NCI-H2081 (cell line): ENCODE data around the gene GSTCD.
"Not testable (repeated sequence)": the region's sequence is repeated elsewhere in the genome, so short reads cannot be mapped to it uniquely, and the experiment has no call there.

Experiments
- DNase-seq, 2 experiments: peaks; one replicate each; lab custom pipeline; 2025; lab: John Stamatoyannopoulos, UW

Gene GSTCD

GRCh38 chr4:105805501-105806120 is 97.0 kb downstream of the GSTCD start:
- DNase-seq = no peak

DNA sequence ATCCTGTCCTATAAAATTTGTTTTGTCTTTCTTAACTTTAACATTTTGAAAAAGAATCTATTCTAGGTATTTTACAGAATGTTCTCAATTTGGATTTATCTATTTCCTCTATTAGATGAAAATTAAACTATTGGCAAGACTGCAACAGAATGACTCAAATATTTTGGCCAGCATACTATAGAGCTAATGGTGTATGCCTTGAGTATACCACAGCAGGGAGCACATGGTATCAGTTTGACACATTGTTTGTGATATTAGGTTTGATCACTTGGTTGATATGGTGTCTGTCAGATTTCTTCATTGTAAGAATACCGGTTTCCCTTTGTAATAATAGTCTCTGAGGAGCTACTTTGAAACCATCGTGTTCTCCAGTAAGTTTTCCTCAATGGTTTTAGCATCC is 98.9 kb downstream of the GSTCD start:
- no peak for DNase-seq

DNA sequence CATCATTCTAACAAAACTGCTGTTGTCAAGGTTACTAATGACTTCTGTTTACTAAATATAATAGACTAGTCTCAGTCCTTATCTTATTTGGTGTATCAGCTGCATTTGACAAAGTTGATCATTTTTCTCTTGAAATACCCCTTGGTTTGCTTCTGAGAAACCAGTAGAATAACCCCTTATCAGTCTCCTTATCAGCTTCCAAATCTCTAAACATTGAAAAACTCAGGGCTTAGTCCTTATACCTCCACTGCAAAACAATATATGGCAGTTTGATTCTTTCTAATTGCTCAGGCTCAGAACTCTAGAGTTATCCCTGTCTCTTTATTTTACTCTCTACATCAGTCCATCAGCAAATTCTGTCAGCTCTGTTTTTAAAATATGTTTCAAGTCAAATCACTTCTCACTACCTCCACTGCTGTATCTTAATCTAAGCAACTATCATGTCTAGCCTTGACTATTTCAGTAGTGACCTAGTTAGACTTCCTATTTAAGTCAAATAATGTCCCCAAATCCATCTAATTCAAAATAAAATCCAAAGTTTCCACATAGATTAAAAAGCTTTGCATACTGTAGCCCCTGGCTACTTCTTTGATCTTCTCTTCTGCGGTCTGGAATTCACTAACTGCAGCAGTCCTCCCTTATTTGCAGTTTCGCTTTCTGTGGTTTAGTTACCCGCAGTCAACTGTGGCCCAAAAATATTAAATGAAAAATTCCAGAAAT is 99.6 kb downstream of the GSTCD start:
- DNase-seq = no peak

GRCh38 chr4:105808750-105809041 is 100.1 kb downstream of the GSTCD start:
- DNase-seq = no peak

- DNase-seq = no peak
Measured at GRCh38 chr4:105815701-105816100, 107.1 kb downstream of the GSTCD start.

DNA sequence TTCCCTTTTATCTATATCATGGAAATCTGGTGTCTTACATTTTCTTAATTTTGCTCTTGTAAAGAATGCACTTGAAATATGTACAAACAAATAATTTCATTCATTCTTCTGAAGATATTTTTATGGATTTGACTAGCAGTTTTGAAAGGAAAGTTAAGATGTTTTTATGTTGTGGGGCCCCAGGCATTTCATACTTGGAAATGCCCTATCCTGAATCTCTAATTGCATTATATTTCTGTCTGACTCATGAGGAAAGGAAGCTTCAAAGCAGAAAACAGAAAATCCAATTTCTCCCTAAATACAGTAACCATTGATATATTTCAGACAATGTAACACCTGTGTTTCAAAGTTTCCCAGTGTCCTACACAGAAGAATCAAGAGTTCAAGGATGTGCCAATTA is 113.5 kb downstream of the GSTCD start:
- no peak for DNase-seq

DNA sequence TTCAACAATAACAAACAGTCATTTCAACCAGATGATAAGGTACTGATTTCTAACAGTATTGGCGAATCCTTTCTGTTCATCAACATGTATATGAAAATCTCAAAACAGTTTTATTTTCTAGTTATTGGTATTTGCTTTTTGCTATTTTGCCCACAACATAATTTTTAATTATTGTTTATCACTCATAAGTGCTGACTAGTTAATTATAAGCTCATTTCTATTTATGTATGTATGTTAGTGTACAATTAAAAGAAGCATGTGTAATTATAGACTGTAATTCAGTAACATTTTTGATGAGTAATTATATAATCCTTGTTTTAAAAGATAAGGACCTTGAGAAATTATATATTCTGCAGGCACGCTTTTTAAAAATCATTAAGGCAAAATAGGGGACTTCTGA is 119.5 kb downstream of the GSTCD start:
- no peak for DNase-seq

DNA sequence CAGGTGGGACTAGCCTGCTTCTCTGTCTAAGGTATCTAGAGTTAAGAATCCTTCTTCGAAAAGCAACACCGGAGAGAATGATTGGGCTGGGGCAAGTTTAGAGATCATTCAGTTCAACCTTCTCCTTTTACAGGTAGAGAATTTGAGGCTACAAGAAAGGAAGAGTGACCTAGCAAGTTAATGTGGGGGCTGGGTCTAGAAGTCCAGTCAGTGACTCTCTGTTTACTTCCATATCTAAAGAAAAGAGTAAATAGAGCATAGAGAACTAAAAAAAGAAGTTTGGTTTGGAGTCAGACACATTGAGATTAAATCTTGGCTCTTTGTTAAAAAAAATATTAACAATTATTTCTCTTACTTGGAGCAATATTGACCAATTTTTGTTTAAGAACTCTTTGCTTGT is 122.6 kb downstream of the GSTCD start:
- DNase-seq = no peak

DNA sequence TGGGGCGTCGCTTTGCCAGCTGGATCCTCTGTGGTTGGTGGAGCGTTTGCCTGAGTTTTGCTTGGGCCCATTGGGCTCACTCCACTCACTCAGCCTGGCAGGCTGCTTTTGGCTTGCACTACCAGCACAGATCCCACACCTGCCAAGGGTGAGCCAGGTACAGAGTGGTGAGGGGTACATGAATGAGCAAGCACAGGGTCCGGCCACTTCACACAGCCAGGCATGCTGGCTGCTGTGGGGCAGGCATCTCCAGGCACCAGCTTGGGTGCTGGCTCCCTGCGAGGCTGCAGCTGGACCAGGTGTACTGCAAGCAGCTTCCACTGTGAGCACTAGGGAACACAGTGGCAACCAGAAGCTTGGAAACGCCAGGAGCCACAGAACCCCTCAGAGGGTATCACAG is 126.6 kb downstream of the GSTCD start:
- no peak for DNase-seq

DNA sequence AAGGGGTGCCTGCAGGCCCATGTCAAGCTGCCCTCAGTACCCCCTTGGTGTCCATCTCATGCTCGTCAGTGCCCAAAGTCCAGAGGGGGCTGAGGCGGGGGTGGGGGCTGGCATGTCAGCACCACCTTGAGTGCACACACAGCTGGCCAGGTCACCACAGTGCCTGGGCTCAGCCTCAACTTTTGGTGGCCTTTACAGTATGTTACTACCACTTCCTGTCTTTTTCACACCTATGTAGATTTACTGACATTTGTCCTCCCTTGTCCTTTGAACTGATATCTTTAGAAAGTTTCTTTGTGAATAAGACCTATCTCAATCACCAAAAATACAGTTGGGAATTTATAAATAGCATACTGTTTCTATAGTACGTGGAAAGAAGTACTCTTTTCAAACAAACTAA is 128.0 kb downstream of the GSTCD start:
- DNase-seq = no peak

DNA sequence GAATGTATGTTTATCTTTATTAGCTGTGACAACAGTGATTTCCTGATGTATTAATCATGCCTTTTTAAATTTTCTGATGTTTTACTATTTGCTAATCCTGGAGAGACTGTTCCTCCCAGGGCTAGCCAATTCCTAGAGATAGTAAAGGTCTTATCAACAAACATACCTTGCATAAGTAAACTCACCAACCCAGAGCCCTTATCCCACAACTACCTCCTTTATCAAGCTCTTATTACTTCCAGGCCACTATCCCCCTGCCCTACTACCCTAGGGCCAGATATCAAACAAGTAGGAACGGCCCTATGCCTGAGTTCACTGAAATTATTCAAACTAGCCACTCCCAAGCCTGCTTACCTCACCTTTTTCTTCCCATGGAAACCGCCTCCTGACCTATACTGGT is 128.5 kb downstream of the GSTCD start:
- no peak for DNase-seq

DNA sequence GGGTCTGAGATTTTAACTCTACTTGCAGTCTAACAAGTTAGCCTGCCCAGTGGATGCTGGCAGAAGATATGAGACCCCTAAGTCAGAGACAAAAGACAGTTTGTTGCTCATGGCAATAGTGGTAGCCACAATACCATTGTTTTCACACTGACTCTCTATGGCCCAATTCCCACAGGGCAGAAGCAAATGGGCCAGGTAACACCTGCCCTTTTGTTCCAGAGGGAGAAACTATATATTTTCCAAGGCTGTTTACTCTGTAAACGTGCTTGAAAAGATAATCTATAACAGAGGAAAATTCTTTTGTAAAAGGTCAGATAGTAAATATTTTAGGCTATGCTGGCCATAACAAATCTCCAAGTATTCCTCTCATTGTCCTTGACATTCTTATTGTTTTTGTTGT is 129.5 kb downstream of the GSTCD start:
- peak; percentile 16 to 60 for DNase-seq

- DNase-seq = peak in 1 of 2 experiments; percentile 71
Measured at GRCh38 chr4:105840426-105841174, 132.0 kb downstream of the GSTCD start.

DNA sequence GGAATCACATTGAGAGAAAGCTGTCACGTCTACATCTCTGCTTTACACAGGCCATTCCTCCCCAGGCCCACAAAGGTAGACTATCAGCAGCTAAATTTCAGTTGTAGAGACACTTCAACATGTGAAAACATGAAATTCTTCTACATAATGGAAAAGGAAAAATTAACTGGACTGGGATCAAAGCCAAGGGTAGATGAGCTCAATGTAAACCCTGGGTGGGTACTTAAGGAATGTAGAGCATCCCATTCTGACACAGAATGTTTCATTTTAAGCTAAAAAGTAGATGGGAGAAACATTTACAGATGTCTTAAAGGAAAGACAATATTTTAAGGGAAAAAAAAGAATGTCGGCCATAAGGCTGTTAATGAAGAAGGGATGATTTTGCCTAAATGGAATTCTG is 135.4 kb downstream of the GSTCD start:
- DNase-seq = no peak

DNA sequence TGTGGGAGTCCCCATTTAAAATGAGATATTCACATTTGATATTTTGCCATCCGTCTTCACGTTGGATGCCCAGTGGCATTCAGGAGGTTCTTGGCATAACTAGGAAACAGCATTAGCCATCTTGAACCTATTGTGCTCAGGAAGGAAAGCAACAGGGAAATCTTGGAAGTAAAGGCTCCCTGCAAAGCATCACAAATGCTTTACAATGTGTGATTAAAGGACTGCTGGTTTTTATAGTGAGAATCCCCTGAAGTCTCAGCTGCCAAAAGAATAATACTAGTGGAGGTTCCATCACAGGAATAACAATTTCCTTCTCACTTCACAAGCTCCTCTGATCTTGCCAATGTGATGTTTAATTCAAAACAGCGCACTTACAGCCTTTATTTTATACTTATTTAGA is 137.0 kb downstream of the GSTCD start:
- no peak for DNase-seq

- not testable (repeated sequence) for DNase-seq
Measured at GRCh38 chr4:105848359-105848758, 139.8 kb downstream of the GSTCD start.

GRCh38 chr4:105851196-105851595 is 142.6 kb downstream of the GSTCD start:
- no peak for DNase-seq

- DNase-seq = not testable (repeated sequence)
Measured at GRCh38 chr4:105852230-105852629, 143.6 kb downstream of the GSTCD start.

- DNase-seq = no peak
Measured at GRCh38 chr4:105858466-105859040, 150.0 kb downstream of the GSTCD start.

- no peak for DNase-seq
Measured at GRCh38 chr4:105859233-105859632, 150.6 kb downstream of the GSTCD start.

- no peak for DNase-seq
Measured at GRCh38 chr4:105870963-105871362, 162.4 kb downstream of the GSTCD start.

- DNase-seq = no peak
Measured at GRCh38 chr4:105871997-105872396, 163.4 kb downstream of the GSTCD start.

DNA sequence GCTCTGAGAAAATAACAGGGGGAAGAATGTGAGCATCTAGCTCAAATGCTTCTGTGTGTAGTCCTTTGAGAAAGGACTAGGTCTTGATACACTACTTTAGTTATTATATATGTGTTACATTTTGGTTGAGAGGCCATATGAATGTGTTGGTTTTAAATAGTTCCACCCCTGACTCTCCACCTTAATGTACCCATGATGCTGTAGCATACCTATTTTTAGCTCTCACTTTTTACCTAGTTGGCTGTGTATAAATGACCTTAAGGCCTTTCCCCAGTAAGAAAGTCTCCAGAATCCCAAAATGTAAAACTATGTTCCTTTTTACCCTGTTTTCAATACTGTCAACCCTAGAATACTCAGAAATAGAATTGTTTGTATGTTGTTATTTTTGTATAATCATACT is 166.6 kb downstream of the GSTCD start:
- no peak for DNase-seq
